ENCODE data around the gene UGT2B11. TPM values are rescaled to one million over a fixed set of nuclear protein-coding genes. Genes with fewer than 3 reads are reported as not detected.
"Not testable (repeated sequence)": the region's sequence is repeated elsewhere in the genome, so short reads cannot be mapped to it uniquely, and the experiment has no call there.

The UGT2B11 gene
- total RNA-seq, 1 experiment from 2014 or later, result not detected

DNA sequence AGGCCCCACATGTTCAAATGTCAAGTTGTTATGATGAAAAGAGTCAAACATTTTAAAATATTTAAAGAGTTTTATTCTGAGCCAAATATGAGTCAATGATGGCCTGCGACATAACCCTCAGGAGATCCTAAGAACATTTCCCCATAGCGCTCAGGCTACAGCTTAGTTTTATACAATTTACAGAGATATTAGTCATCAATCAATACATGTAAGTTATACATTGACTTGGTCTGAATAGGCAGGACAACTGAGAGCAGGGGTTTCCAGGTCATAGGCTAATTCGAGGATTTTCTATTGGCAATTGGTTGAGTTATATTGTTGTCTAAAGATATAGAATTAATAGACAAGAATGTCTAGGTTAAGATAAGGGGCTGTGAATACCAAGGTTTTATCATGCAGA, 26.2 kb upstream of the UGT2B11 start:
- intact Hi-C loops (cut with micrococcal nuclease; ENCODE audit: unreplicated experiment); ATAC-seq; H3K27ac ChIP-seq (ENCODE audit: low read length); DNase-seq (ENCODE audit: low read depth, low spot score); H3K27me3 ChIP-seq (ENCODE audit: control insufficient read depth, insufficient read depth, low read length); CTCF ChIA-PET; H3K9me3 ChIP-seq (ENCODE audit: control insufficient read depth, insufficient read depth, low read depth, low read length); in situ Hi-C loops (cut with HindIII; ENCODE audit: low pct_unique_long_range_greater_than_20kb, low sequenced_read_pairs); H3K36me3 ChIP-seq (ENCODE audit: control insufficient read depth, insufficient read depth, low read length); H3K4me1 ChIP-seq (ENCODE audit: control insufficient read depth, insufficient read depth, low read length); BruUV-seq (replicated peaks); H3K4me3 ChIP-seq (ENCODE audit: low read depth in 2 of 2, low read length in 2 of 2): not testable (repeated sequence)
- POLR2A ChIA-PET, result interaction anchor here (0.6 kb wide), 1 partner anchor 33 kb away, joined by 3 read pairs; no protein-coding TSS in a partner anchor

- Histone ChIP-seq H3K27ac (ENCODE audit: low read length) (no peak overlapping the region), H3K27me3 (ENCODE audit: control insufficient read depth, insufficient read depth, low read length) (no peaks in the 10 kb centered on the region), H3K36me3 (ENCODE audit: control insufficient read depth, insufficient read depth, low read length) (no peaks in the 10 kb centered on the region), H3K4me3 (ENCODE audit: low read depth in 2 of 2, low read length in 2 of 2) (no peak overlapping the region), H3K4me1 (ENCODE audit: control insufficient read depth, insufficient read depth, low read length) (no peaks in the 10 kb centered on the region), H3K9me3 (ENCODE audit: control insufficient read depth, insufficient read depth, low read depth, low read length) (no peaks in the 10 kb centered on the region)
- intact Hi-C loops (cut with micrococcal nuclease; ENCODE audit: unreplicated experiment) (no loop called here), in situ Hi-C loops (cut with HindIII; ENCODE audit: low pct_unique_long_range_greater_than_20kb, low sequenced_read_pairs) (no loop called here)
- POLR2A ChIA-PET, result no interaction called here
- CTCF ChIA-PET, result no interaction called here
- no TSS peak for BruUV-seq (replicated peaks)
- DNase-seq (ENCODE audit: low read depth, low spot score) (no peak), ATAC-seq (no peak)
- TF ChIP-seq, protein P1, sequence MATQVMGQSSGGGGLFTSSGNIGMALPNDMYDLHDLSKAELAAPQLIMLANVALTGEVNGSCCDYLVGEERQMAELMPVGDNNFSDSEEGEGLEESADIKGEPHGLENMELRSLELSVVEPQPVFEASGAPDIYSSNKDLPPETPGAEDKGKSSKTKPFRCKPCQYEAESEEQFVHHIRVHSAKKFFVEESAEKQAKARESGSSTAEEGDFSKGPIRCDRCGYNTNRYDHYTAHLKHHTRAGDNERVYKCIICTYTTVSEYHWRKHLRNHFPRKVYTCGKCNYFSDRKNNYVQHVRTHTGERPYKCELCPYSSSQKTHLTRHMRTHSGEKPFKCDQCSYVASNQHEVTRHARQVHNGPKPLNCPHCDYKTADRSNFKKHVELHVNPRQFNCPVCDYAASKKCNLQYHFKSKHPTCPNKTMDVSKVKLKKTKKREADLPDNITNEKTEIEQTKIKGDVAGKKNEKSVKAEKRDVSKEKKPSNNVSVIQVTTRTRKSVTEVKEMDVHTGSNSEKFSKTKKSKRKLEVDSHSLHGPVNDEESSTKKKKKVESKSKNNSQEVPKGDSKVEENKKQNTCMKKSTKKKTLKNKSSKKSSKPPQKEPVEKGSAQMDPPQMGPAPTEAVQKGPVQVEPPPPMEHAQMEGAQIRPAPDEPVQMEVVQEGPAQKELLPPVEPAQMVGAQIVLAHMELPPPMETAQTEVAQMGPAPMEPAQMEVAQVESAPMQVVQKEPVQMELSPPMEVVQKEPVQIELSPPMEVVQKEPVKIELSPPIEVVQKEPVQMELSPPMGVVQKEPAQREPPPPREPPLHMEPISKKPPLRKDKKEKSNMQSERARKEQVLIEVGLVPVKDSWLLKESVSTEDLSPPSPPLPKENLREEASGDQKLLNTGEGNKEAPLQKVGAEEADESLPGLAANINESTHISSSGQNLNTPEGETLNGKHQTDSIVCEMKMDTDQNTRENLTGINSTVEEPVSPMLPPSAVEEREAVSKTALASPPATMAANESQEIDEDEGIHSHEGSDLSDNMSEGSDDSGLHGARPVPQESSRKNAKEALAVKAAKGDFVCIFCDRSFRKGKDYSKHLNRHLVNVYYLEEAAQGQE (IDR thresholded peaks at IDR 0.05; ENCODE audit: insufficient read depth in 1 of 2, low read depth in 2 of 2, low read length in 1 of 2), result no peak
- no peak for TF ChIP-seq POLR2AphosphoS5 (IDR thresholded peaks at IDR 0.05; ENCODE audit: low read depth, low read length)
- no peak for TF ChIP-seq SIN3A (IDR thresholded peaks at IDR 0.05; ENCODE audit: borderline replicate concordance, insufficient read depth, low read depth, low read length)
- no peak for TF ChIP-seq TCF7L2 (IDR thresholded peaks at IDR 0.05; ENCODE audit: low read depth, low read length)
- TF ChIP-seq, protein P2, sequence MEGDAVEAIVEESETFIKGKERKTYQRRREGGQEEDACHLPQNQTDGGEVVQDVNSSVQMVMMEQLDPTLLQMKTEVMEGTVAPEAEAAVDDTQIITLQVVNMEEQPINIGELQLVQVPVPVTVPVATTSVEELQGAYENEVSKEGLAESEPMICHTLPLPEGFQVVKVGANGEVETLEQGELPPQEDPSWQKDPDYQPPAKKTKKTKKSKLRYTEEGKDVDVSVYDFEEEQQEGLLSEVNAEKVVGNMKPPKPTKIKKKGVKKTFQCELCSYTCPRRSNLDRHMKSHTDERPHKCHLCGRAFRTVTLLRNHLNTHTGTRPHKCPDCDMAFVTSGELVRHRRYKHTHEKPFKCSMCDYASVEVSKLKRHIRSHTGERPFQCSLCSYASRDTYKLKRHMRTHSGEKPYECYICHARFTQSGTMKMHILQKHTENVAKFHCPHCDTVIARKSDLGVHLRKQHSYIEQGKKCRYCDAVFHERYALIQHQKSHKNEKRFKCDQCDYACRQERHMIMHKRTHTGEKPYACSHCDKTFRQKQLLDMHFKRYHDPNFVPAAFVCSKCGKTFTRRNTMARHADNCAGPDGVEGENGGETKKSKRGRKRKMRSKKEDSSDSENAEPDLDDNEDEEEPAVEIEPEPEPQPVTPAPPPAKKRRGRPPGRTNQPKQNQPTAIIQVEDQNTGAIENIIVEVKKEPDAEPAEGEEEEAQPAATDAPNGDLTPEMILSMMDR (IDR thresholded peaks at IDR 0.05), result no peak
Measured at GRCh38 chr4:69239557-69240168, 25.1 kb upstream of the UGT2B11 start.

GRCh38 chr4:69239092-69239491, 24.5 kb upstream of the UGT2B11 start:
- Histone ChIP-seq H3K9me3 (ENCODE audit: control insufficient read depth, insufficient read depth, low read depth, low read length) (no peaks in the 10 kb centered on the region), H3K4me1 (ENCODE audit: control insufficient read depth, insufficient read depth, low read length) (no peaks in the 10 kb centered on the region), H3K4me3 (ENCODE audit: low read depth in 2 of 2, low read length in 2 of 2) (no peak overlapping the region), H3K36me3 (ENCODE audit: control insufficient read depth, insufficient read depth, low read length) (no peaks in the 10 kb centered on the region), H3K27me3 (ENCODE audit: control insufficient read depth, insufficient read depth, low read length) (no peaks in the 10 kb centered on the region), H3K27ac (ENCODE audit: low read length) (no peak overlapping the region)
- intact Hi-C loops (cut with micrococcal nuclease; ENCODE audit: unreplicated experiment) (no loop called here), in situ Hi-C loops (cut with HindIII; ENCODE audit: low pct_unique_long_range_greater_than_20kb, low sequenced_read_pairs) (no loop called here)
- TF ChIP-seq, protein P1 (IDR thresholded peaks at IDR 0.05; ENCODE audit: insufficient read depth in 1 of 2, low read depth in 2 of 2, low read length in 1 of 2), result no peak
- TF ChIP-seq POLR2AphosphoS5 (IDR thresholded peaks at IDR 0.05; ENCODE audit: low read depth, low read length) (no peak), TCF7L2 (IDR thresholded peaks at IDR 0.05; ENCODE audit: low read depth, low read length) (no peak), SIN3A (IDR thresholded peaks at IDR 0.05; ENCODE audit: borderline replicate concordance, insufficient read depth, low read depth, low read length) (no peak)
- TF ChIP-seq, protein P2 (IDR thresholded peaks at IDR 0.05), result no peak
- POLR2A ChIA-PET, result no interaction called here
- DNase-seq (ENCODE audit: low read depth, low spot score), result no peak
- no TSS peak for BruUV-seq (replicated peaks)
- CTCF ChIA-PET, result no interaction called here
- no peak for ATAC-seq
